Glomerular visceral epithelial cell (primary cell): ENCODE data around the gene RPL10.

ENCODE experiments used
- DNase-seq: peaks from one replicate; pipeline ENCODE4 v3.0.0-alpha.2; 2016; ENCODE audit errors: extremely low spot score

RPL10 gene

GRCh38 chrX:154449618-154450017 is 51.4 kb downstream of the RPL10 start:
- no peak for DNase-seq

GRCh38 chrX:154450312-154450711 is 52.1 kb downstream of the RPL10 start:
- no peak for DNase-seq
